Ramos (cell line): Measurements from ENCODE around the gene ATP10A.

ENCODE experiments used
- in situ Hi-C: fragments of 300-500 bp; cut with MboI; formaldehyde crosslinking; loops from one replicate; pipeline ENCODE4 v1.14.3; 2022; ENCODE audit warnings: low sequenced_read_pairs; ENCODE audit not compliant: unreplicated experiment

The ATP10A gene

GRCh38 chr15:25838191-25838870, 24.8 kb downstream of the ATP10A start:
- in situ Hi-C loops: no loop called here

- in situ Hi-C loops: no loop called here
These were observed 31.0 kb downstream of the ATP10A start for GRCh38 chr15:25832158-25832557.

- in situ Hi-C loops: no loop called here
These were observed 32.2 kb downstream of the ATP10A start for GRCh38 chr15:25830844-25831451.

- in situ Hi-C loops: no loop called here
These were observed 34.1 kb downstream of the ATP10A start for GRCh38 chr15:25829073-25829472.

- in situ Hi-C loops: no loop called here
These were observed 37.9 kb downstream of the ATP10A start for GRCh38 chr15:25825207-25825606.

GRCh38 chr15:25824618-25825017, 38.5 kb downstream of the ATP10A start:
- in situ Hi-C loops: no loop called here

- in situ Hi-C loops: no loop called here
These were observed 50.3 kb downstream of the ATP10A start for GRCh38 chr15:25812845-25813244.

GRCh38 chr15:25812073-25812472, 51.1 kb downstream of the ATP10A start:
- in situ Hi-C loops: no loop called here

GRCh38 chr15:25811481-25811906, 51.6 kb downstream of the ATP10A start:
- in situ Hi-C loops: no loop called here

GRCh38 chr15:25810631-25811091, 52.5 kb downstream of the ATP10A start:
- in situ Hi-C loops: no loop called here

- in situ Hi-C loops: no loop called here
These were observed 53.0 kb downstream of the ATP10A start for GRCh38 chr15:25810154-25810553.

- in situ Hi-C loops: no loop called here
These were observed 56.1 kb downstream of the ATP10A start for GRCh38 chr15:25807063-25807462.

- in situ Hi-C loops: no loop called here
These were observed 58.1 kb downstream of the ATP10A start for GRCh38 chr15:25805031-25805430.

GRCh38 chr15:25804451-25804850, 58.7 kb downstream of the ATP10A start:
- in situ Hi-C loops: no loop called here

GRCh38 chr15:25803541-25803940, 59.6 kb downstream of the ATP10A start:
- in situ Hi-C loops: no loop called here

- in situ Hi-C loops: no loop called here
These were observed 60.1 kb downstream of the ATP10A start for GRCh38 chr15:25803036-25803435.

GRCh38 chr15:25802285-25802830, 60.8 kb downstream of the ATP10A start:
- in situ Hi-C loops: no loop called here

- in situ Hi-C loops: no loop called here
These were observed 61.4 kb downstream of the ATP10A start for GRCh38 chr15:25801586-25802284.

- in situ Hi-C loops: no loop called here
These were observed 62.2 kb downstream of the ATP10A start for GRCh38 chr15:25800761-25801515.

GRCh38 chr15:25799906-25800700, 63.0 kb downstream of the ATP10A start:
- in situ Hi-C loops: no loop called here
